Stimulated activated CD8-positive, alpha-beta memory T cell treated with anti-CD3 and anti-CD28 coated beads, Interleukin-12 subunit alpha, Interleukin-12 subunit beta, amount 100 ng/mL, for 24 hours (primary cell): ENCODE results near the gene GP1BB.
"Not testable (repeated sequence)": the region's sequence is repeated elsewhere in the genome, so short reads cannot be mapped to it uniquely, and the experiment has no call there.

Source experiments
- DNase-seq: peaks from one replicate; pipeline ENCODE4 v3.0.0-alpha.2; 2020; ENCODE audit errors: extremely low read depth

GP1BB gene

DNA sequence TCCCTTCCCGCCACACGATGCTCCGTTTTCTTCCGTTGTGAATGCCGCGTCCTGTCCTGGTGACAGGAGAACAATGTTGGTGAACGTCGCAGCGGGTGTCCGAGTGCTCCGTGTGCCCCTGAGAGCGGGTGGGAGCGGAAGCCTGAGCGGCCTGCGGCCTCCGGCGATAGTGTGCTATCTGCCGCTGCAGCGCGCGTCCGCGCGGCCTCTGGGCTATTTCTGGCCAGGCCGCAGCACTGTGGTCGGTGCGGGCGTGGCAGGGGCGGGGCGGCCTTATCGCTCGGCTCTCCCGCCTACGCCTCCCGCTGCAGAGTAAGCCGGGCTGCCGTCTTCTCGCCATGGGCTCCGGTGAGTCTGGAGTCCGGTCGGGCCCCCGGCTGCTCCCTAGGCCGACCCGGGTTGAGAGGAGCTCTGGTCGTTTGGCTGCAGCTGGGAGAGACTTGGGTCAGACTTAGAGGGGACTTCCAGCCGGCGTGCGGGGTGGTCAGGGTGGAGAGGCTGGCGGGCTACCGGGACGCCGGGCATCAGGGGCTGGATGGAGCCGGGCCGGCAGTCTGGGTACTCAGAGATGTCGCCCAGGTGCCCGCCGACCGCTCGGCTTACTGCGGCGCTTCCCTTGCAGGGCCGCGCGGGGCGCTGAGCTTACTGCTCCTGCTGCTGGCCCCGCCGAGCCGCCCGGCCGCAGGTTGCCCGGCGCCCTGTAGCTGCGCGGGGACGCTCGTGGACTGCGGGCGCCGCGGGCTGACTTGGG is at the start of gene GP1BB:
Gene GP1BB (plus strand): TSS at position 308 of the 751 bp plus-strand sequence. CDS start 31 bp downstream, at position 339.
- no peak for DNase-seq

DNA sequence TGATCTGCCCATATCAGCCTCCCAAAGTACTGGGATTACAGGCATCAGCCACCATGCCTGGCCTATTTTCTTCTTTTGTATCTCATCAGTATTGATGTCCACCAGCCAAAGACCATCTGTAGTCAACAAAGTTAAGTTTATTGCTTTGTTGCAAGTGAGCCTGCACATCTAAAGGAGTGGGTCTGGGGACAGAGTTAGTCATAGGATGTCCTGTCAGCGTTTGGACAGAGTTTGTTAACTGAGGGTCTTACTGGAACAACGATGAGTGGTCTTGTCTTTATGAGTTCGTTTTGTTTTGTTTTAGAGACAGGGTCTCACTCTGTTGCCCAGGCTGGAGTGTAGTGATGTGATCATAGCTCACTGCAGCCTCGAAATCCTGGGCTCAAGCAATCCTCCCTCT is 49.7 kb upstream of the GP1BB start:
- no peak for DNase-seq

DNA sequence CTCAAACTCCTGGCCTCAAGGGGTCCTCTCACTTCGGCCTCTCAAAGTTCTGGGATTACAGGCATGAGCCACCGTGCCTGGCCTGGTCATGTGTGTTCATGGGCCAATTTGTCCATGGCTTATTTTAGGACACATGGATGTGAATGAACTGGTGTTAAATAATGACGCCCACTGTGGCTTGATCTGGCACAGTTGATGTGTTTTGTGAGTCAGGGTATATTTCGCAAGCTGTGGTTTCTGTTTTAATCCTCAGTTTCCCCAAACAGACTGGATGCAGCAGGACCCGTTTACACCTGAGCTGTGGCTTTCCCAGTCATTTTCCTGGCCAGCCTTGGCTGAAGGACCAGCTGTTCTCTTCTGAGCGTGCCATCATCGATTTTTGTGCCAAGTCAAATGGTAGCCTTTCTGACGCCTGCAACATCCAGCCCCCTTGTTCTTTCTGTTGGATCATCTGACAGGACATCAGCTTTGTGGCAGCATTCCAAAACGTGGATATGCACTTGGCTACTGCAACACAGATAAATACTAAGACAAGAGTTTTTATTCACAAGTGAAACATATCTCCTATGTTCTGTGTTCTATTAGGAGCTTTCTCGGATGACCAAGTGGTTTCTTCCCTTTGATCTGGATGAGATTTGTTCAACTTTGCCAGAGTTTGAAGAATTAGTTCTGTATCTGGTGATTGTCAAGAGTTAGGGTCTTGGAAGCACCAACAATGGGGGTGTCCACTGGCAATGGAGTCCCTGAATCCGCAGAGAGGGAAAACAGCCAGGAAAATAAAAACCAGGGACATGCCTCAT is 49.0 kb upstream of the GP1BB start:
- DNase-seq = no peak

DNA sequence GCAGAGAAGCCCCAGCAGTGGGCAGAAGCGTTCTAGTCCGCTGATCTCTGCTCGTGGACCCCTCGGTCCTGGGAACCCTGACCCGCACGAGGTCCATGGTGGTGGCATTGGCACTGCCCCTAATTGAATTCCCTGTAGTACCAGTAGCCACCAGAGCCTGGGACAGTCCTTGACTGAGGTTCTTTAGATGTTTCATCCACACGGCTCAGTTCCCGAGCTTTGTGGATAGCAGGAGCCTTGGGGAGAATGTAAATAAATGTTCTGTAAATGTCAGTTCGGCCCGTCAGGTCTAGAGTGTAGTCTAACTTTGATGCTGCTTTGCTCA is 48.4 kb upstream of the GP1BB start:
- DNase-seq = no peak

DNA sequence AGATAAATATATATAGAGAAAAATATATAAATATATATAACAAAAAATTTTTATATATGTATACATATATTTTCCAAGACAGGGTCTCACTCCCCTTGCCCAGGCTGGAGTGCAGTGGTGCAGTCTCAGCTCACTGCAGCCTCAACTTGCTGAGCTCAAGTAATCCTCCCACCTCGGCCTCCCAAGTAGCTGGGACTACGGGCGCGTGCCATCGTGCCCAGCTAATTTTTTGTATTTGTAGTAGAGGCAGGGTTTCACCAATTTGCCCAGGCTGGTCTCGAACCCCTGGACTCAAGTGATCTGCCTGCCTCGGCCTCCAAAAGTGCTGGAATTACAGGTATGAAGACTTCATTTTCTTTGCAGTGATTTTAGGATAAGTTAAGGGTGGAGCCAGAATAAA is 47.9 kb upstream of the GP1BB start:
- no peak for DNase-seq

DNA sequence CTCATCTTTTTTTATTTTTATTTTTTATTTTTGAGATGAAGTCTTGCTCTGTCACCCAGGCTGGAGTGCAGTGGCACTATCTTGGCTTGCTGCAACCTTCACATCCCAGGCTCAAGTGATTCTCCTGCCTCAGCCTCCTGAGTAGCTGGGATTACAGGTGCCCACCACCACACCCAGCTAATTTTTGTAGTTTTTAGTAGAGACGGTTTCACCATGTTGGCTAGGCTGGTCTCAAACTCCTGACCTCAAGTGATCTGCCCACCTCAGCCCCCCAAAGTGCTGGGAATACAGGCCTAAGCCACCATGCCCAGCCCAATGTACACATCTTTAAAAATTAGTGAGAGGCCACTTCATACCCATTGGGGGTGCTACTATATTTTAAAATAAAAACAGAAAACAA is 46.9 kb upstream of the GP1BB start:
- DNase-seq = not testable (repeated sequence)

DNA sequence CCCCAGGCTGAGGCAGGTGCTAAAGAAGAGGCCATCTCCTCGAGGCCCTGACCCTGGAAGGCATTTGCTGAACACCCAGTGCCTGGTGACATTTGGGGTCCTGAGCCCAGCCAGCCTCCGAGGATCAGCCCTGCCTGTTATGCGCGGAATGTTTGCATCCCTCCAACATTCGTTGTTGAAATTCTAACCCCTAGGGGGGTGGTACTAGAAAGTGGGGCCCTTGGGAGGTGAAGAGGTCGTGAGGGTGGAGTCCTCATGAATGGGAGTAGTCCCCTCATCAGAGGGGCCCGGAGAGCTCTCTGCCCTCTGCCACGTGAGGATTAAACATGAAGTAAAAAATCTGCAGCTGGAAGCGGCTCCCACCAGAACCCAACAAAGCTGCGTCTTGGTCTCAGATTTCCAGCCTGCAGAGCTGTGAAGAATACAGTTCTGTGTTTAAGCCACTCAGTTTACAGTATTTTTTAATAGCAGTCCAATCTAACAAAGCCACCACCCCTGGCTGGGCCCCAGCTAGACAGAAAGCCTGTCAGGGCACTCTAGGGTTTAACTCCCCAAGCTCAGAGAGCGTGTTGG is 44.3 kb upstream of the GP1BB start:
- no peak for DNase-seq

DNA sequence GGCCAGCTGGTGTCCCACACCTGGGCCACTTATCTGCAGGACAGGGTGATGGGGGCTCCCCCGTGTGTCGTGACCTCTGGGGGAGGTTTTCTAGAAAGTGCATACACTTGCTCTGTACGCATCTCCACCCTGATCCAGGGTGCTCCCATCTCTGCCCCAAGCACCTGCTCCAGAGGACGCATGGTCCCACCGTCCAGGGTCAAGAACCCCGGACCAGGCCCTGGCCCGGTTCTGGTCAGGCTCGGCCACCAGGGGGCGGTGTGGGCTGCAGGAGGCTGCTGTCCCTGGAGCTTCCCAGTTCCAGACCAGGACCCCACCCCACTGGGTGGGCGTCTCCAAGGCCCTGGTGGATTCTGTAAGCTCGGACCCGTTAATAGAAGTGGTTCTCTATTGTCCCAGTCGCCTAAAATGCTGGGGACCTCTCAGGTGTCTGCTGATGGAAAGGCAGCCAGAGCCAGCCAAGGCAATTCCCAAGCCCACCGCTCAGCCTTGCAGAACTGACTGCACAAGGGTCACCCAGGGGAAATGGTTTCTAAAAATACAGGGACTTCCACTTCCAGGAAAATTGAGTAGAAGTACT is 43.7 kb upstream of the GP1BB start:
- no peak for DNase-seq

DNA sequence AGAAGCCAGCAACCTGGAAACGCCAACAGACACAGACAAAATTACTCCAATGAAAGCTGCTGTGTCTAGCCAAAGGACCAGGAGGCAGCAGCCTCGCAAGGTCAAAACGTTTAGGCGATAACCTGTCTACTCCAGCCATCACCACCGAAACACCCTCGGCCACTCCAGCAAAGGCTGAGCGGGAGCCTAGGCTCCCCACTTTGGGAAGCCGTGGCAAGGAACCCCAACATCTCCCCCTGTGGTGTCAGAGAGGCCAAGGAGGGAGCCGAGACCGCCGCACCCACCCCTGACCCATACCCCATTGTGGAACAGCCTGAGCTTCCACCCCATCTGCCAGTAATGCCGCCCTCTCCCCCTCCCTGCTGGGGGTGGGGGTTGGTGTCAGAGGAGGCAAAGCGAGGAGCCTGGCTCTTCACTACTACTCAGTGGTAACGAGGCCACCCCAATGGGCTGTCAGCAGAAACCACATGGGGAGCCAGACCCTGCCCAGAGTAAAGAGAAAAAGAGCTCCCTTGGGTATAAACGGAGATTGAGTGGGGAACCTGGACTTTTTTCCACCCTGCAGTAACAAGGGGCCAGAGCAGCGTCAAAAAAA is 43.0 kb upstream of the GP1BB start:
- DNase-seq = no peak

DNA sequence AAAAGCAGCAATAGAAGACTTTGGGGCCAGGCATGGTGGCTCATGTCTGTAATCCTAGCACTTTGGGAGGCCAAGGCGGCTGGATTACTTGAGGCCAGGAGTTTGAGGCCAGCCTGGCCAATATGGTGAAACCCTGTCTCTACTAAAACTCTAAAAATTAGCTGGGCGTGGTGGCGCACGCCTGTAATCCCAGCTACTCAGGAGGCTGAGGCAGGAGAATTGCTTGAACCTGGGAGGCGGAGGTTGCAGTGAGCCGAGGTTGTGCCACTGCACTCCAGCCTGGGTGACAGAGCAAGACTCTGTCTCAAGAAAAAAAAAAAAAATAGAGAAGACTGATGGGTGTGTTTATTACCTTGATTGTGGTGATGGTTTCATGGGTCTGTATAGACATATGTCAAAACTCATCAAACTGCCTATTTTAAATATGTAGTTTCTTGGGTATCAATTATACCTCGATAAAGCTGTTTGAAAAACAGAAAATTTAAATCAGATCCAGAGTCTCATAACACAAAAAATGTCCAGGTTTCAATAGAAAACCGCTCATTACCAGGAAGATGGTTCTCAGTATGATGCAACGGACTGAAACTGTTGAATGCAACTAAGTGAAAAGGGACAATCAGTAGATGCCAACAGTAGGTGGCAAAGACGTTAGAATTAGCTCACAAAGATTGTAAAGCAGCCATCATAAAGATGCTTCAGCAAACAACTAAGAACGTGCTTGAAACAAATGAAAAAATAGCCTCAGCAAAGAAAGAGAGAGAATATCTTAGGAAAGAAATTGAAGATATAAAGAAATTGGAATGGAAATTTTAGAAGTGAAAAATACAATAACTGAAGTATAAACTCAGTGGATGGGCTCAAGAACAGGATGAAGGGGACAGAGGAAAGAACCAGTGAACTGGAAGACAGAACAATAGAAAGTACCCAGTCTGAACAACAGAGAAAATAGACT is 42.2 kb upstream of the GP1BB start:
- DNase-seq = no peak

DNA sequence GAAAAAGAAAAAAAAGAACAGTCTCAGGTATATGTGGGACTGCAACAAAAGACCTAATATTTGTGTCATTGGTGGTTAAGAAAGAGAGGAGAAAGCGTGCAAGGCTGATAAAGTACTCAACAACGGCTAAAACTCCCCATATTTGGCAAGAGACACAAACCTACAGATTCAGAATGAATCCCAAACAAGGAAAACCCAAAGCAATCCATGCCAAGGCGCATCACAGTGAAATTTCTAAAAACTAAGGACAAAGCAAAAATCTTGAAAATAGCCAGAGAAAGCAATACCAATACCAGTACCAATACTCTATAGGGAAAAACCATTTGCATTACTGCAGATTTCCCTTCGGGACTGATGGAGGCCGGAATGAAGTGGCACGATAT is 41.5 kb upstream of the GP1BB start:
- DNase-seq = no peak

DNA sequence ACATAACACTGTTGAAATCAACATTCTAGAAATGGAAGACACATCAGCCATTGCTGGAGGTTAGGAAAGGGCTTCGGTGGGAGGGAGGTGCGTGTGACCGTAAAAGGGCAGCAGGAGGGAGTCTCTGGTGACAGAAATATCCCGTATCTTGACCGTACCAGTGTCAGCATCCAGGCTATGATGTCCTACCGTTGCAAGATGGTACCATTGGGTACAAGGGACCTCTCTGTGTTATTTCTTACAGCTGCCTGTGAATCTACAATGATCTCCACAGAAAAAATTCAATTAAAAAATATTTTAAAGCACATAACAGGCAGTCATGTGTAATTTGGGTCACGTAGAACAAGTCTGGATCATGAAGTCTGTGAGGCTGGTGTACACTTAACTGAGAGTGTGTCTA is 36.4 kb upstream of the GP1BB start:
- DNase-seq = no peak

DNA sequence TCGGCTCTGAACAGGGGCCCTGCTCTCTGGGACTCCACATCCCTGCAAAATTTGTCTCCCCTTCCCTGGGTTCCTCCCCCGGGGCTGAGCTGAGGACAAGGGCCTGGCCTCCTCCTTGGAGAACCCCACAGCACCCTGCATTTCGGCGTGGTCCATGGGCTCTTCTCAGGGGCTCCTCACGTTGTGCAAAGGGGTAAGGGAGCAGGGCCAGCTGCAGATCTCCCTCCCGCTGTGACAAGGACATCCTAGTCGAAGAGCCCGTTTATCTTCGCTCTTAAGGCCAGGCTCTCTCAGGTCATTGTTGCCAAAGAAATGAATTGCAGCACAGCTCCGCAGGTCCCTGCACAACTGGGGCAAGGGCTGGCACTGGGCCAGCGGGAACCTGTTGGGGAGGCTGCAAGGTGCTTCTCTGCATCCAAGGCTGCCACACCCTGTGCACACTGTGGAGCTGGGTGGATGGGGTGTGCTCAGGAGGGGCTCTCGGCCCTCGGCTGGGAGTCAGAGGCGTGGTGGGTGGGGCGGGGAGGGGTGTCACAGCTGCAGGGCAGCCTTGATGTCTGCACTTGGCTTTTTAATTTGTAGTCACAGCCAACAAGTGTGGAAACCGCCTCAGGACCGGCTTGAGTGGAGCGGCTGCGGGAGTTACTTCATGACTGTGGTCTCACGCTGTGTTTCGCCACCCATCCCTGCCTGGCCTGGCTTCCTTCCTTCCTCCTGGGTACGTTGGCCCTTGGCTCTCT is 35.6 kb upstream of the GP1BB start:
- no peak for DNase-seq

DNA sequence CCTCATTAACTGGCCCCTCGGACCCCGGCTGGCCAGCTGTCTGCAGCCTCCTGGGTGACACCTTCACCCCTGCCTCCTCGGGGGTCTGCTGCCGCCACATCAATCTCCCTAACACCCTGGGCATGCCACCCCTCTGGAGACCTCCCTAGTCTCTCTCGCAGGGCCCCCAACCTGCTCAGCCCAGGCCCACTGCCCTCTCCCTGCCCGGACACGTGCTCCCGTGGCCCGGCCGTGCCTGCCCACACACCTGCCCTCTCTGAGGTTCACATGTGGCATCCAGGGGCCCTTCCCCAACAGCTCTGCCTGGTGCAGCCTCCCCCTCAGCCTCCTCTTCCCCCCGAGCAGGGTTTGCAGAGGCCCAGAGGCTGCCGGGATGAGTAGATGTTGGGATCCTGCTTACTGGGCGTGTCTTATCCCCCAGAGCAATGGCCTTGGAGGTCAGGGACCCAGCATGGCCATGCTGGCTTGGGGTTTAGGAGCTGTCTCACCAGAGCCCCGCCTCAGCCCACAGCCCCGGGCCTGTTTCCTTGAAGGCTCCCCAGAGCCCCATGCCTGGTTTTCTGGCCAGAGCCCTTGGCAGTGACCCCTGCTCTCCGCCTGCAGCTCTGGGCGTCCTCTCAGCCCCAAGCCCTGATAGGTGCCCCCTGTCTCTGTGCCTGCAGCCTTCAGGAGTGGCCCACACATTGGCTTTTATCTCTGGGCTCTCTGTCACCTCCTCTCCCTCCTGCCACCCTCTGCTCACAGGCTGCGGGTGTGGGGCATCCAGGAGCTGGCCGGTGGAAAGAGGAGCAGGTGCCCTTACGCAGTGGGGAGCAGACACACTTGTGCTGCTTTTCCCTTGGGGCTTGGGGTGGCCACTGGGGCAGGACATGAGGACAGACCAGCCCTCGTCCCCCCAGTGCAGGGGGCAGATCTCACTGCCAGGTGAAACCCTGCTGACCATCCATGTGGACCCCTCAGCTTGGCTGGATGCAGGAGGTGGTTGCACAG is 34.7 kb upstream of the GP1BB start:
- no peak for DNase-seq

DNA sequence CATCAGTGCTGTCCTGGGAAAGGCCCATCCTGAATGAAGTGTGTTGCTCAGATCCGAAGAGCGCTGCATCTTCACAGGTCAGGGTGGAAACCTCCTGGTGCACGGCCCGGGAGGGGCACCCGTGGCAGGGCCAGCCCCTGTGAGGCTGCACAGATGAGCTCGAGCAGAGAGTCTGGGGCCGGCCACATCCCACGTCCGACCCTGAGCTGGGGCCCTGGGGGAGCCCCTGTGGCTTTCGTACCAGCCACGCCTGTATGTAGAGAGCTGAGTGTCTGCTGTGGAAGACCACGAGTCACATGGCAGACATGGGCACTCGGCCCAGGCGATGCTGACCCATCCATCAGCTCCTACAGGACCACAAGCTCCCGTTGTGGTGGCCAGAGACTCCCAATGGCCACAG is 33.9 kb upstream of the GP1BB start:
- no peak for DNase-seq

DNA sequence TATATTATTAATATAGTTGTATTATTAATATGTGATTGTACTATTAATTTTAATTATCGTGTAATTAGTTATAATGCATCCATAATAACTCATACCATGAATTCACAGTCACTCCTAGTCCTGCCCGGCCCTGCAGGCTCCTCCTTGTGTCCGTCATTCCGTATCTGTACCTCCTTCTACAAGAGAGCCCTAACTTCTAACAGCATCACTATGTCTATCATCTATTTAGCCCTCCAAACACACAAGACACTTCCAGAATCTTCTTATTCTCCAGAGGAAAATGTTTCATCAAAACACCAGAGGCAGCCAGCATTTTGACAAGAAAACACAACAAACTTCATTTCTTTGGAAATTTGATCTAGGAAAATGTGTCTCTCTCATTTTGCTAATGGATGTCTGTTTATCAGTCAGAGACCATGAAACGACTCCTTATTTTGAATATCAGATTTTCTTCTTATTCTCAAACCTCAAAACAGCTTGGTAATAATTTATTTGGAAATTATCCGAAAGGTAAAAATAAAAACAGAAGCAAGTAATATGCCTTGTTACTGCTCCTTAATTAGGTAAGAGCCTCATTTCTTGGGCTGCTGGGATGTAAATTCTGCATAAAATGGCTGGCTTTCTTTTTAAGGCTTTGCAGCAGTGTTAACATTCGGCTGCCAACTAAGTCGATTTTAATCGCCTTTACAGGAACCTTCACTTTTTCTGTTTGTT is 32.2 kb upstream of the GP1BB start:
- DNase-seq = no peak

DNA sequence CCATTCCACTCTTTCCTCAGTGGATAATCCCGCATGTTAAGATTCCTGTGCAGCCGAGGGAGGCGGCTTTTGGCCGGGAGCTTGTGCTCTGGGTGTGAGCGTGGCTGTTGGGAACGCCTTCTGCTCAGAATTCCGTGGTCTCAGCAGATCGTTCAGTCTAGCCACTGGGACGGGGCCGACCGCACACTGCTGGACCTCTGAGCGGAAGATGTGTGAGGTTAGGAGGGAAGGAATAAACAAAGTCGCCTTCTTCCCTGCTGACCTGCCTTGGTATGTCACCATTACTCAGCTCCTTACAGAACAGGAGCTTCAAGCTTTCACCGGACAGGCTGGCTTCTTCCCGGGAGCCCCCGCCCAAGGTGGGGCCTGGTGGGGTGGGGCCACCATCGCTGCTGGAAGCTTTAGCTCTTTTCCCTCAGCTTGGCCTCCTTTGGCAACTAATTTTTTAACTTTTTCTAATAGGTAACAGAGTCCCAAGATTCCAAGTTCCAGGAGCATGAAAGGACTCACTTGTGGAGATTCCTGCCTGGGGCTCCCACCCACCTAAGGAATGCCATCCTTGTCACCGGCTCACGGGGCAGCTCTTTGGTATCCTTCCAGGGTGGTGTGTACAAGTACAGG is 31.5 kb upstream of the GP1BB start:
- DNase-seq = no peak

DNA sequence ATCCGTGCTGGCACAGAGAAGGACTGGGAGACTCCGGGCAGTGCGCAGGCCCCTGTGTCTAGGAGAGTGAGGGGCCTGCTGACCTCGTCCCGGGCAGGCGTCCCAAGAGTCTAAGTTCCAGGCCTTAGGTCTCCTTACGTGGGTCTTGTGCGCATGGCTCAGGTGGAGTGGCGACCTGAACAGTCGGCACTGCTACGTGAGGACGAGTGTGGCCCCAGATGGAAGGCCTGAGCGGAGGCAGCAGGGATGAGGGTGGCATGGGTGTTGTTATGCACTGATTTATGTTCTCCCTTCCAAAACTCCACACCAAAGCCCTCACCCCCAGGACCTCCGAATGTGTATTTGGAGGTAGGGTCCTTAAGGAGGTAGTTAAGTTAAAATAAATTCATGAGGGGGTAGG is 29.8 kb upstream of the GP1BB start:
- no peak for DNase-seq
